ENCODE measurements around the gene TMA7B.

TMA7B gene

GRCh38 chr22:39959640-39960447, at the start of gene TMA7B:
TMA7B (plus strand) TSS chr22:39960397; CDS start chr22:39964375, 3,978 bp downstream.
- no peak for DNase-seq

GRCh38 chr22:39910876-39911613, 49.2 kb upstream of the TMA7B start:
- no peak for DNase-seq

GRCh38 chr22:39913321-39913720, 46.9 kb upstream of the TMA7B start:
- DNase-seq: no peak

GRCh38 chr22:39913886-39914285, 46.3 kb upstream of the TMA7B start:
- DNase-seq: no peak

- DNase-seq: no peak
Measured at GRCh38 chr22:39914584-39914983, 45.6 kb upstream of the TMA7B start.

- DNase-seq: no peak
Measured at GRCh38 chr22:39915295-39915726, 44.9 kb upstream of the TMA7B start.

GRCh38 chr22:39916496-39916895, 43.7 kb upstream of the TMA7B start:
- DNase-seq: no peak

- no peak for DNase-seq
Measured at GRCh38 chr22:39917197-39917643, 43.0 kb upstream of the TMA7B start.

GRCh38 chr22:39917776-39918495, 42.3 kb upstream of the TMA7B start:
- no peak for DNase-seq

- no peak for DNase-seq
Measured at GRCh38 chr22:39920134-39920743, 40.0 kb upstream of the TMA7B start.

- no peak for DNase-seq
Measured at GRCh38 chr22:39923696-39924095, 36.5 kb upstream of the TMA7B start.

- DNase-seq: no peak
Measured at GRCh38 chr22:39924286-39924685, 35.9 kb upstream of the TMA7B start.

GRCh38 chr22:39925273-39925672, 34.9 kb upstream of the TMA7B start:
- DNase-seq: no peak

GRCh38 chr22:39925909-39926679, 34.1 kb upstream of the TMA7B start:
- DNase-seq: no peak

- no peak for DNase-seq
Measured at GRCh38 chr22:39926753-39927152, 33.4 kb upstream of the TMA7B start.

- no peak for DNase-seq
Measured at GRCh38 chr22:39927544-39927943, 32.7 kb upstream of the TMA7B start.

GRCh38 chr22:39928536-39929520, 31.4 kb upstream of the TMA7B start:
- DNase-seq: no peak

- no peak for DNase-seq
Measured at GRCh38 chr22:39931251-39931650, 28.9 kb upstream of the TMA7B start.

GRCh38 chr22:39932166-39932565, 28.0 kb upstream of the TMA7B start:
- no peak for DNase-seq

GRCh38 chr22:39932918-39933649, 27.1 kb upstream of the TMA7B start:
- peak; percentile 52 for DNase-seq

Data from RPMI8226 (cell line).